Activated CD4-positive, alpha-beta T cell treated with anti-CD3 and anti-CD28 coated beads, Interleukin-2, amount 10 ng/mL, durations not matched to agents 7 days and 5 days (primary cell): ENCODE measurements around the gene WWC2. TPM values are rescaled to one million over a fixed set of nuclear protein-coding genes. Genes with fewer than 3 reads are reported as not detected.
"Not testable (repeated sequence)": the region's sequence is repeated elsewhere in the genome, so short reads cannot be mapped to it uniquely, and the experiment has no call there.

ENCODE experiments used
- CTCF ChIA-PET: fragments of 350-600 bp; sonication (Branson Sonifier 250); formaldehyde crosslinking; loops from one replicate; lab custom pipeline; 2021; ENCODE audit warnings: antibody characterized with exemption; lab: Charles Lee
- POLR2A ChIA-PET: fragments of 350-600 bp; sonication (Branson Sonifier 250); formaldehyde crosslinking; loops from one replicate; lab custom pipeline; 2021; ENCODE audit warnings: antibody characterized with exemption; lab: Charles Lee
- DNase-seq: peaks from one replicate; pipeline ENCODE4 v3.0.0-alpha.2; 2020
- H3K27ac Mint-ChIP-seq: one replicate; pipeline ENCODE4 v1.8.0; 2021; ENCODE audit warnings: mild to moderate bottlenecking, moderate library complexity, mixed read lengths
- H3K27me3 Mint-ChIP-seq: one replicate; pipeline ENCODE4 v1.8.0; 2021; ENCODE audit warnings: mixed read lengths
- H3K36me3 Mint-ChIP-seq: one replicate; pipeline ENCODE4 v1.8.0; 2021; ENCODE audit warnings: low read depth, mixed read lengths
- H3K4me1 Mint-ChIP-seq: one replicate; pipeline ENCODE4 v1.8.0; 2021; ENCODE audit warnings: mixed read lengths
- H3K4me3 Mint-ChIP-seq: one replicate; pipeline ENCODE4 v1.8.0; 2021; ENCODE audit warnings: mild to moderate bottlenecking, moderate library complexity, mixed read lengths
- H3K9me3 Mint-ChIP-seq: one replicate; pipeline ENCODE4 v1.8.0; 2021; ENCODE audit warnings: mixed read lengths
- total RNA-seq, 2 experiments: library from RNA; stranded (reverse); gene quantifications; one replicate each; pipeline ENCODE4 v1.2.3, GENCODE V29; 2021

Gene WWC2
- total RNA-seq, 2 experiments from 2014 or later = 0.25 to 0.52 TPM

DNA sequence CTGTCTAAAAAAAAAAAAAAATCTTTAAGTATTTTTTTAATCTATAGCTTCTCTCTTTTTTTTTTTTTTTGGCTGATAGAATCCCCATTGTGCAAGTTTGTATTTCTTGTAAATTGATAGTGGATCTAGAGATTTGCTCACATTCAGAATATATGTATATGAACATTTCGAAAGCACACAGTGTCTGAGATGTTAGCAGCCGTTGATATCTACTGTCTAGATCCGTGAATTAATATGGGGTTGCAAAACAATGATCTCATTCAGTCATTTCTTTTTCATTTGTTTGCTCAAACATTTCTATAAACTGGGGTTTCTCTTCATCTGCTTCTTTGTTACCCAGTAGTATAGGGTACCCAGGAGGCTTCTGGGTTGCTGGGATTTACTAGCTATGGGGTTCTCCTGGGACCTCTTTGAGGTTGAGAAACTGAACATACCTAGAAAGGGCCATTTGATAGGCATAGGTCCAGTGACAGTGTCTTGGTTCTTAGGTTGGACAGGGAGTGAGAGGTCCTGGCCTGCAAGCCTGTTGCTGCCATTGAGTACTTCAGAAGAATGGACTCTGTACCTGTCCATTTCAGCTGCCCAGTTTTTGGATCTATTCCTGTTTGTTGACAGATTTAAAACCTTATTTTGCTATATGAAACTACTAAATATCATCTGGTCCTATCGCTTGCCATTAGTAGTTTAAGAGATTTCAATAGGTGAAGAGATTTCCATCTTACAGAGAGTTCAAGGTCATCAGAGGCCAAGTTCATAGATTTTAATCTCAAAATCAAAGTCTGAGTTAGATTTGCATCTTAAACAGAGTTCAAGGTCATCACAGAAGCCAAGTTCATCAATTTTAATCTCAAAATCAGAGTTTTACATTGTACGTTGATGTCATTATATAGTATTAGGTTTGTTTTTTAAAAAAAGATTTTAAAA, 50.8 kb downstream of the WWC2 start:
- no peaks in the 10 kb centered on the region for H3K4me1 Mint-ChIP-seq
- no peaks in the 10 kb centered on the region for H3K36me3 Mint-ChIP-seq
- ChIA-PET POLR2A (no interaction called here), CTCF (no interaction called here)
- H3K9me3 Mint-ChIP-seq = no peaks in the 10 kb centered on the region
- H3K27ac Mint-ChIP-seq = no peak overlapping the region
- DNase-seq = no peak
- H3K4me3 Mint-ChIP-seq = no peak overlapping the region
- no peaks in the 10 kb centered on the region for H3K27me3 Mint-ChIP-seq

DNA sequence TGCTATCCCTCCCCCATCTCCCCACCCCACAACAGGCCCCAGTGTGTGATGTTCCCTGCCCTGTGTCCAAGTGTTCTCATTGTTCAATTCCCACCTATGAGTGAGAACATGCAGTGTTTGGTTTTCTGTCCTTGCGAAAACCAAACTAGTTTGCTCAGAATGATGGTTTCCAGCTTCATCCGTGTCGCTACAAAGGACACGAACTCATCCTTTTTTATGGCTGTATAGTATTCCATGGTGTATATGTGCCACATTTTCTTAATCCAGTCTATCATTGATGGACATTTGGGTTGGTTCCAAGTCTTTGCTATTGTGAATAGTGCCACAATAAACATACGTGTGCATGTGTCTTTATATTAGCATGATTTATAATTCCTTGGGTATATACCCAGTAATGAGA, 51.6 kb downstream of the WWC2 start:
- H3K4me3 Mint-ChIP-seq, H3K27ac Mint-ChIP-seq, H3K36me3 Mint-ChIP-seq, POLR2A ChIA-PET, H3K27me3 Mint-ChIP-seq, H3K9me3 Mint-ChIP-seq, H3K4me1 Mint-ChIP-seq, DNase-seq, CTCF ChIA-PET: not testable (repeated sequence)

DNA sequence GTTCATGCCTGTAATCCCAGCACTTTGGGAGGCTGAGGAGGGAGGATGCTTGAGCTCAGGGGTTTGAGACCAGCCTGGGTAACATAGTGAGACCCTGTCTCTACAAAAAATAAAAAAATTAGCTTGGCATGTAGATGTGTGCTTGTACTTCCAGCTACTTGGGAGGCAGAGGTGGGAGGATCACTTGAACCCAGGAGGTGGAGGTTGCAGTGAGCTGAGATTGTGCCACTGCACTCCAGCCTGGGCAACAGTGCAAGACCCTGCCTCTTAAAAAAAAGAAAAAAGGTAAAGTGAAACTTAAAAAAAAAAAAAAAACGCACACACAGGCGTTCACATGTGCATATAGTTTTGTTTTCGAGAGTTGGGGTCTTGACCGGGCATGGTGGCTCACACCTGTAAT, 53.2 kb downstream of the WWC2 start:
- H3K27ac Mint-ChIP-seq, DNase-seq, H3K4me1 Mint-ChIP-seq, H3K36me3 Mint-ChIP-seq, H3K4me3 Mint-ChIP-seq, H3K9me3 Mint-ChIP-seq, H3K27me3 Mint-ChIP-seq, POLR2A ChIA-PET: not testable (repeated sequence)
- CTCF ChIA-PET = interaction anchor here (0.6 kb wide), 1 partner anchor 158 kb away, joined by 3 read pairs; no protein-coding TSS in a partner anchor

DNA sequence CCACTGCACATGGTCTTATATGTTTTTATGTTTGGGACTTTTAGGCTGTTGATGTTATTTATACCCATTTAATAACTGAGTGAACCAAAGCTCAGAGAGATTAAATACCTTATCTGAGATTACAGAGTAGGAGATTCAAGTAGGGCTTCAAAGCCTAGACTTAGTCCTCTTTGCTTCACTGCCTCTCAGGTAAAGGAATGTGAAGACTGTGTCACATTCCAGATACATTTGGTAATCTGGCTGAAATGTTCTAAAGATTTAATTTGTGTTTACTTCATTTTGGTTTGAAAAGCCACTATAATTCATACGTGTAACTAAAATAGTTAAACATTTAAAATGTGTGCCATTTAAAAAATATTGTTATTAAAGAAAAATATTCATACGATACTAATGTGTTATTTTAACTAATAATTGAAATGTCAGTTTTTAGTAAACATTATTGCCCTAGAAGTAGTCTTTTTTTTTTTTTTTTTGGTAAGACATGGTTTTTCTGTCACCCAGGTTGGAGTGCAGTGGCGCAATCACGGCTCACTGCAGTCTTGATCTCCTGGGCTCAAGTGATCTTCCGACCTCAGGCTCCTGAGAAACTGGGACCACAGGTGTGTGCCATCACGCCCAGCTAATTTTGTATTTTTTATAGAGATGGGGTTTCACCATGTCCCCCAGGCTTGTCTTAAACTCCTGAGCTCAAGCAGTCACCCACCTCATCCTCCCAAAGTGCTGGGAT, 54.3 kb downstream of the WWC2 start:
- DNase-seq = no peak
- Mint-ChIP-seq H3K4me3 (no peak overlapping the region), H3K27me3 (no peaks in the 10 kb centered on the region), H3K9me3 (no peaks in the 10 kb centered on the region), H3K4me1 (no peaks in the 10 kb centered on the region), H3K27ac (no peak overlapping the region), H3K36me3 (no peaks in the 10 kb centered on the region)
- ChIA-PET CTCF (interaction anchor here (0.6 kb wide), 1 partner anchor 244 kb away, joined by 4 read pairs; no protein-coding TSS in a partner anchor), POLR2A (no interaction called here)

DNA sequence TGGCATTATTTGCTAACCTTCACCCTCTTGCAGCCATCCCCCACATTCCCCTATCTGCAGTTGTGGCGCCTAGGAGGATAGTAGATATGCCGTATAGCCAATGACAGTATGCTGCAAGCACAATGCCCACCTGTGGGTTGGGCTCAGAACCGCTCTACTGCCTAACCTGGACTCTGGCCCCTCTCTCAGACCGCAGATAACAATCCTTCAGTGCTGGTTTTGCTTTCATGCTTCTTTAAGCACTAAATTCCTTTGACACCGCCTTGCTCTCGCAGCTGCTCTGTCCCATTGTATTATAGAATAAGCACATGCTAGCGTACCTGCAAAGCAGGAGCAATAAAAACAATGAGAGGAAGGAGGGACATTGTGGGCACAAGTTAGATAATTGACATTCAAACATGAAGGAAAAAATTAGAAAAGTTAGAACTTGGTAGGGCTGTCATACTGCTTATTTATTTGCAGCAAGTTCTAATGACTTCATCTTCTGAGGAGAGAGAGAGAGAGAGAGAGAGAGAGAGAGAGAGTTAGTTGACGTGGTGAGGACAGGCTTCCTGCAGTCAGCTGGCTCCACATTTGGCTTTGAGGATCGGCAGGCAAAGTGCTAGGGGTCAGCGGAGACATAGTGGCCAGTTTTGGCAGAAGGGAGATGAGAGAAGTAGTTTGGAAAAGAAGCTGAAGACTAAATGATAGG, 55.8 kb downstream of the WWC2 start:
- no peaks in the 10 kb centered on the region for H3K27me3 Mint-ChIP-seq
- ChIA-PET CTCF (no interaction called here), POLR2A (no interaction called here)
- H3K9me3 Mint-ChIP-seq = no peaks in the 10 kb centered on the region
- no peaks in the 10 kb centered on the region for H3K36me3 Mint-ChIP-seq
- no peak overlapping the region for H3K4me3 Mint-ChIP-seq
- H3K27ac Mint-ChIP-seq = no peak overlapping the region
- H3K4me1 Mint-ChIP-seq = no peaks in the 10 kb centered on the region
- no peak for DNase-seq

GRCh38 chr4:183155450-183156184, 56.6 kb downstream of the WWC2 start:
- Mint-ChIP-seq H3K36me3 (no peaks in the 10 kb centered on the region), H3K4me1 (no peaks in the 10 kb centered on the region), H3K9me3 (no peaks in the 10 kb centered on the region), H3K27ac (no peak overlapping the region), H3K4me3 (no peak overlapping the region), H3K27me3 (no peaks in the 10 kb centered on the region)
- CTCF ChIA-PET = no interaction called here
- POLR2A ChIA-PET = no interaction called here
- DNase-seq = no peak

GRCh38 chr4:183157215-183157614, 58.2 kb downstream of the WWC2 start:
- Mint-ChIP-seq H3K4me1 (no peaks in the 10 kb centered on the region), H3K27me3 (no peaks in the 10 kb centered on the region), H3K27ac (no peak overlapping the region), H3K9me3 (no peaks in the 10 kb centered on the region), H3K36me3 (no peaks in the 10 kb centered on the region), H3K4me3 (no peak overlapping the region)
- CTCF ChIA-PET = no interaction called here
- DNase-seq = no peak
- POLR2A ChIA-PET = no interaction called here

DNA sequence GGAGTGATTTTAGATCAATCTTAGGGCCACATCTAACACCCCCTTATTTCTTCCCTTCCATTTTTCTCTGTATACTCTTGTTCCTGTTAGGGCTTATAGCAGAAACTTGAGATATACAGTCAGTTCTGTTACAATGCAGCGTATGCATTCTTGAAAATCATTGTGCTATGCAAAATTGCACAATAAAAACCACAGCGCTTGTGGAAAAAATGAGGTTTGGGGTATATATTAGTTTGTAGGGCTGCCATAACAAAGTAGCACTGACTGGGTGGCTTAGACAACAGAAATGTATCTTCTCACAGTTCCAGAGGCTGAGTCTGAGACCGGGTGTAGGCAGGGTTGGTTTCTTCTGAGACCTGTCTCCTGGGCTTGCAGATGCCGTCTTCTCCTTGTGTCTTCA, 59.0 kb downstream of the WWC2 start:
- no peaks in the 10 kb centered on the region for H3K4me1 Mint-ChIP-seq
- ChIA-PET POLR2A (no interaction called here), CTCF (no interaction called here)
- H3K27me3 Mint-ChIP-seq = no peaks in the 10 kb centered on the region
- H3K9me3 Mint-ChIP-seq = no peaks in the 10 kb centered on the region
- no peaks in the 10 kb centered on the region for H3K36me3 Mint-ChIP-seq
- no peak for DNase-seq
- no peak overlapping the region for H3K27ac Mint-ChIP-seq
- no peak overlapping the region for H3K4me3 Mint-ChIP-seq

GRCh38 chr4:183161630-183162029, 62.6 kb downstream of the WWC2 start:
- no peaks in the 10 kb centered on the region for H3K27me3 Mint-ChIP-seq
- ChIA-PET CTCF (no interaction called here), POLR2A (no interaction called here)
- no peak overlapping the region for H3K27ac Mint-ChIP-seq
- no peak for DNase-seq
- H3K4me3 Mint-ChIP-seq = no peak overlapping the region
- H3K4me1 Mint-ChIP-seq = no peaks in the 10 kb centered on the region
- no peaks in the 10 kb centered on the region for H3K9me3 Mint-ChIP-seq
- no peaks in the 10 kb centered on the region for H3K36me3 Mint-ChIP-seq

GRCh38 chr4:183163135-183163534, 64.1 kb downstream of the WWC2 start:
- H3K36me3 Mint-ChIP-seq = no peaks in the 10 kb centered on the region
- H3K9me3 Mint-ChIP-seq = no peaks in the 10 kb centered on the region
- peak overlapping the region; percentile 38 for H3K27ac Mint-ChIP-seq
- no peaks in the 10 kb centered on the region for H3K4me1 Mint-ChIP-seq
- no peak overlapping the region for H3K4me3 Mint-ChIP-seq
- DNase-seq = no peak
- ChIA-PET CTCF (no interaction called here), POLR2A (no interaction called here)
- H3K27me3 Mint-ChIP-seq = peaks cover 3% of the 10 kb centered on the region

- no peak overlapping the region for H3K27ac Mint-ChIP-seq
- DNase-seq = no peak
- no peaks in the 10 kb centered on the region for H3K36me3 Mint-ChIP-seq
- ChIA-PET CTCF (no interaction called here), POLR2A (no interaction called here)
- no peak overlapping the region for H3K4me3 Mint-ChIP-seq
- no peaks in the 10 kb centered on the region for H3K4me1 Mint-ChIP-seq
- no peaks in the 10 kb centered on the region for H3K9me3 Mint-ChIP-seq
- H3K27me3 Mint-ChIP-seq = peaks cover 3% of the 10 kb centered on the region
Observed at GRCh38 chr4:183164963-183165362, 65.9 kb downstream of the WWC2 start.

GRCh38 chr4:183165376-183165775, 66.3 kb downstream of the WWC2 start:
- Mint-ChIP-seq H3K9me3 (no peaks in the 10 kb centered on the region), H3K4me3 (no peak overlapping the region), H3K27me3 (peaks cover 3% of the 10 kb centered on the region), H3K36me3 (no peaks in the 10 kb centered on the region), H3K4me1 (no peaks in the 10 kb centered on the region), H3K27ac (no peak overlapping the region)
- POLR2A ChIA-PET = no interaction called here
- DNase-seq = no peak
- CTCF ChIA-PET = interaction anchor here (0.6 kb wide), 1 partner anchor 544 kb away, joined by 4 read pairs; no protein-coding TSS in a partner anchor
